Stomach (tissue), 4 donors: Measurements from ENCODE around the gene MORN2.

Source experiments
- POLR2A ChIP-seq, 4 donors: fragments of 450-650 bp; IDR thresholded peaks; one replicate each; pipeline ENCODE4 v1.6.1; 2016; ENCODE audit warnings: antibody characterized with exemption in 4 of 4, control low read depth in 2 of 4, mild to moderate bottlenecking in 1 of 4, moderate library complexity in 1 of 4
- TF ChIP-seq, protein P1 (sequence below), 7 experiments: fragments of 450-650 bp in 4 of 7; fragments of 200-600 bp in 3 of 7; sonication (generic) in 3 of 7; IDR thresholded peaks; one replicate each; pipeline ENCODE4 v1.5.1; 2016 to 2019; ENCODE audit warnings: antibody characterized with exemption in 7 of 7, control low read depth in 2 of 7, mild to moderate bottlenecking in 1 of 7

DNA sequence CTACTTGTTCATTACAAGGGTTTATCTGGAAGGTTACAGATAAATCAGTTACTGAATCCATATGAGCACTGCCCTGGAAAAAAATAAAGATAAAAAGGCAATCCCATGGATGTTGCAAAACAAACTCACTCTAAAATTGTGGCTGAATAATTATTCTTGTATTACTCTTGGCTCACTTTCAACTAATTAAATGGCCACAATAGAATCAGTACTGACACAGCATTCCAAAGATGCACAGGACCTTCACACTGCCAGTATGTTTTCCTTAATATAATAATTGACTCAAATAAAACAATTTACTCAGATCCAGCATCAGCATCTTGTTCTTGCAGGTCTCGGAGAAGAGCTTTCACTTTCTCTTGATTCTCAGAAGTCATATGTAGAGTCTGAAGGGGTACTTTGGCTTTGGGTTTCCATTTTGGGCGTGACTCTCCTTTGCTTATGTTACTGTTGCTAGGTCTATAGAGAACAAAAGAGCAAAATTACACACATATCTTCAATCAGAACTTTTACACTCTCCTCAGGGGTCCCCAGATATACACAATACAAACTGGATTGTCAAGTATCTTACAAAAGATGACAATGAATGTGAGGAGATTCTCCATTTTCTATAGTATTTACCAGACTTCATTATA, 12.6 kb upstream of the MORN2 start:
- no peak for TF ChIP-seq POLR2A (IDR thresholded peaks at IDR 0.05)
- TF ChIP-seq, protein P1, sequence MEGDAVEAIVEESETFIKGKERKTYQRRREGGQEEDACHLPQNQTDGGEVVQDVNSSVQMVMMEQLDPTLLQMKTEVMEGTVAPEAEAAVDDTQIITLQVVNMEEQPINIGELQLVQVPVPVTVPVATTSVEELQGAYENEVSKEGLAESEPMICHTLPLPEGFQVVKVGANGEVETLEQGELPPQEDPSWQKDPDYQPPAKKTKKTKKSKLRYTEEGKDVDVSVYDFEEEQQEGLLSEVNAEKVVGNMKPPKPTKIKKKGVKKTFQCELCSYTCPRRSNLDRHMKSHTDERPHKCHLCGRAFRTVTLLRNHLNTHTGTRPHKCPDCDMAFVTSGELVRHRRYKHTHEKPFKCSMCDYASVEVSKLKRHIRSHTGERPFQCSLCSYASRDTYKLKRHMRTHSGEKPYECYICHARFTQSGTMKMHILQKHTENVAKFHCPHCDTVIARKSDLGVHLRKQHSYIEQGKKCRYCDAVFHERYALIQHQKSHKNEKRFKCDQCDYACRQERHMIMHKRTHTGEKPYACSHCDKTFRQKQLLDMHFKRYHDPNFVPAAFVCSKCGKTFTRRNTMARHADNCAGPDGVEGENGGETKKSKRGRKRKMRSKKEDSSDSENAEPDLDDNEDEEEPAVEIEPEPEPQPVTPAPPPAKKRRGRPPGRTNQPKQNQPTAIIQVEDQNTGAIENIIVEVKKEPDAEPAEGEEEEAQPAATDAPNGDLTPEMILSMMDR (IDR thresholded peaks at IDR 0.05) = no peak
